ENCODE results near the gene CPO.

CPO gene

GRCh38 chr2:206981739-206982340 lies 42.5 kb downstream of the CPO start:
- TF ChIP-seq CTCF (IDR thresholded peaks at IDR 0.05; ENCODE audit: insufficient read depth, missing control alignments), result peak; percentile 79

GRCh38 chr2:206982360-206982955 lies 43.1 kb downstream of the CPO start:
- FAIRE-seq (no peak), DNase-seq (ENCODE audit: insufficient read length, low spot score) (no peak)
- no peak for TF ChIP-seq CTCF (IDR thresholded peaks at IDR 0.05; ENCODE audit: insufficient read depth, missing control alignments)

More at GRCh38 chr2:206981739-206982340, 42.5 kb downstream of the CPO start:
- no peak for DNase-seq (ENCODE audit: insufficient read length, low spot score)
- FAIRE-seq, result no peak

GRCh38 chr2:206983161-206983859 lies 44.0 kb downstream of the CPO start:
- DNase-seq (ENCODE audit: insufficient read length, low spot score) (no peak), FAIRE-seq (no peak)
- no peak for TF ChIP-seq CTCF (IDR thresholded peaks at IDR 0.05; ENCODE audit: insufficient read depth, missing control alignments)

- no peak for TF ChIP-seq CTCF (IDR thresholded peaks at IDR 0.05; ENCODE audit: insufficient read depth, missing control alignments)
- no peak for FAIRE-seq
- no peak for DNase-seq (ENCODE audit: insufficient read length, low spot score)
These were observed 44.9 kb downstream of the CPO start for GRCh38 chr2:206984206-206984605.

GRCh38 chr2:206986943-206987342 lies 47.6 kb downstream of the CPO start:
- no peak for TF ChIP-seq CTCF (IDR thresholded peaks at IDR 0.05; ENCODE audit: insufficient read depth, missing control alignments)
- DNase-seq (ENCODE audit: insufficient read length, low spot score), result no peak
- FAIRE-seq, result no peak

- FAIRE-seq, result no peak
- no peak for TF ChIP-seq CTCF (IDR thresholded peaks at IDR 0.05; ENCODE audit: insufficient read depth, missing control alignments)
- DNase-seq (ENCODE audit: insufficient read length, low spot score), result no peak
These were observed 48.5 kb downstream of the CPO start for GRCh38 chr2:206987810-206988209.

- no peak for TF ChIP-seq CTCF (IDR thresholded peaks at IDR 0.05; ENCODE audit: insufficient read depth, missing control alignments)
- FAIRE-seq (no peak), DNase-seq (ENCODE audit: insufficient read length, low spot score) (no peak)
These were observed 49.6 kb downstream of the CPO start for GRCh38 chr2:206988884-206989283.
